Peyer's patch (tissue), 4 donors: ENCODE data around the gene GAN.

Experiments used
- CTCF ChIP-seq, 6 experiments: fragments of 450-650 bp in 4 of 6; fragments of 200-600 bp in 2 of 6; sonication (generic) in 1 of 6; IDR thresholded peaks; one replicate each; pipeline ENCODE4 v1.5.1; 2017 to 2019; ENCODE audit warnings: antibody characterized with exemption in 6 of 6, mild to moderate bottlenecking in 3 of 6, moderate library complexity in 1 of 6
- POLR2A ChIP-seq, 2 donors: fragments of 450-650 bp; IDR thresholded peaks; one replicate each; pipeline ENCODE4 v1.5.1; 2017; ENCODE audit warnings: antibody characterized with exemption in 2 of 2, mild to moderate bottlenecking in 2 of 2, moderate library complexity in 2 of 2

DNA sequence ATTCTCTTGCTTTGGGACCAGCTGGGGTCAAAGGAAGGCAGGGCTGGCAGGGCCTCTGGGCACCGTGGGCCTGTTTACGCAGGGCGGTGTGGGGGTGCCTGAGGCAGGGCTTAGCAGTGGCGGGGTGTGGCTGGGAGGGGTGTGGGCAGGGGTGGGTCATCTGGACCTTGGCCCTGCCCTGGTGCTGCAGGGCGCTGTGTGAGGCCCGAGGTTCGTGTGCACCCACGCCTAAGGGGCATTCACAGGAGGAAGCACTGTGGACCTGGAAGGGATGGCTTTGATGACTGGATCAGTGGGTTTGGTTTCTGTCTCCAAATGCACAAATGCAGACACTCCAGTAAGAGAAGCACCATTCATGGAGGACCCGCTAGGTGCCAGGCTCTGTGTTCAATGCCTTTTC lies 39.0 kb upstream of the GAN start:
- no peak for TF ChIP-seq CTCF (IDR thresholded peaks at IDR 0.05)
- peak in 1 of 2 donors; percentile 24 for TF ChIP-seq POLR2A (IDR thresholded peaks at IDR 0.05)
